Measurements from ENCODE around the gene PLCB4. TPM values are rescaled to one million over a fixed set of nuclear protein-coding genes. Genes with fewer than 3 reads are reported as not detected.

Gene PLCB4
- total RNA-seq, 4 donors from 2014 or later: 3.5 to 30.5 (median 17.5) TPM

DNA sequence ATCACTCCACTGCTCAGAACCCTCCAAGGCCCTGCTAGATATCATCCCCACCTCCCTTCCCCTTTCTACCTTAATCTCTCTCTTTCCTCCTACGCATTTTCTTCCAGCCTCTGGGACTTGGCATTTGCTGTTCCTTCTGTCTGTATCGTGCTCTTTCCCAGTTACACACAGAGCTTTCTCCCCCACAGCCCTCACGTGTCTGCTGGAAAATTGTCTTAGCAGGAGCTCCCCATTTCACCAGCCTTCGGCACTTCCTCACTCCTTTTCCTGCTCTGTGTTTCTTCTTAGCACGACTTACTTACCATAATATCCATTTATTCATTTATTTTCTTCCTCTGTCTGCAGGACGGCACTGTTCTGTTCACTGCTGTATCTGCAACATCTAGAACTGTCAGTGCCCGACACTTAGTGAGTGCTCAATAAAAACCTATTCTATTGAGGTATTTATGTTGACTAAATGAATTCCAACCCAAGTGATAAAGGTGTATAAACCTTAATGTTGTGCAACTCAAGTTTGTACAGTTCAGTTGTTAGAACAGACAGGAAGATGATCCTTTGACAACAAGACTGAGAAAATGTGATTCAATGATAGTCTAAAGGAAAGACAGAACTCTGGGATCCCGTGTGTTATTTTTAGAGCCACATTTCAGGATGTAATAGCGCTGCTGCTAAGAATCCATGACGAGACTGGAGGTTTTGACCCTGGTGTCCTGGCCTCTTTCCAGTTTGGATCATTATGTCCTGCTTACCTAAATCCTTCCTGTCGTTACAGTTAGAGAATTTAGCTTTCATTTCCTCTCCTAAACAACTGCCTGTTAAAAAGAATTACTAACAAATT lies 275.4 kb downstream of the PLCB4 start:
- H3K4me3 ChIP-seq: no peak overlapping the region
- no peaks in the 10 kb centered on the region for H3K9me3 ChIP-seq
- no peaks in the 10 kb centered on the region for H3K4me1 ChIP-seq
- TF ChIP-seq POLR2A (IDR thresholded peaks at IDR 0.05): no peak
- TF ChIP-seq, protein P1, sequence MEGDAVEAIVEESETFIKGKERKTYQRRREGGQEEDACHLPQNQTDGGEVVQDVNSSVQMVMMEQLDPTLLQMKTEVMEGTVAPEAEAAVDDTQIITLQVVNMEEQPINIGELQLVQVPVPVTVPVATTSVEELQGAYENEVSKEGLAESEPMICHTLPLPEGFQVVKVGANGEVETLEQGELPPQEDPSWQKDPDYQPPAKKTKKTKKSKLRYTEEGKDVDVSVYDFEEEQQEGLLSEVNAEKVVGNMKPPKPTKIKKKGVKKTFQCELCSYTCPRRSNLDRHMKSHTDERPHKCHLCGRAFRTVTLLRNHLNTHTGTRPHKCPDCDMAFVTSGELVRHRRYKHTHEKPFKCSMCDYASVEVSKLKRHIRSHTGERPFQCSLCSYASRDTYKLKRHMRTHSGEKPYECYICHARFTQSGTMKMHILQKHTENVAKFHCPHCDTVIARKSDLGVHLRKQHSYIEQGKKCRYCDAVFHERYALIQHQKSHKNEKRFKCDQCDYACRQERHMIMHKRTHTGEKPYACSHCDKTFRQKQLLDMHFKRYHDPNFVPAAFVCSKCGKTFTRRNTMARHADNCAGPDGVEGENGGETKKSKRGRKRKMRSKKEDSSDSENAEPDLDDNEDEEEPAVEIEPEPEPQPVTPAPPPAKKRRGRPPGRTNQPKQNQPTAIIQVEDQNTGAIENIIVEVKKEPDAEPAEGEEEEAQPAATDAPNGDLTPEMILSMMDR (IDR thresholded peaks at IDR 0.05): no peak
- H3K27ac ChIP-seq: no peak overlapping the region
- no peak for DNase-seq
- no peaks in the 10 kb centered on the region for H3K36me3 ChIP-seq
- H3K27me3 ChIP-seq: no peaks in the 10 kb centered on the region

DNA sequence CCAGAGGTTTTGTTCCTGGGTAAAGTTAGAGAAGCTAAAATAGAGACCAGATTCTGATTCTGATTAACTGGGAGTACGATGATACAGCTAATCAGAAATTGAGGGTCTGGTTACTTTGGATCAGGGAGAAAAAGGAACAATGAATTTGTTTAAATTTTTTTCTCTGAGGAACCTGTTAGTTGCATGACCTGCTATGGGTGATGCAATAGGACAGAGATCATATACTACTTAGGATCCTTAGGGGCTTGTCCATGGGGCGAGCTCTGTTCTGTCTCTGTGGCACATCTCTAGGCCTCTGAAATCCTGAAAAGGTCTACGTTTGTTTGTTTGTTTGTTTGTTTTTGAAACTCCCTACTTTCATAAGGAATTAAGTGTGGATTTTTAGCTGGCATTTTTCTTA lies 279.4 kb downstream of the PLCB4 start:
- Histone ChIP-seq H3K4me3 (no peak overlapping the region), H3K4me1 (no peaks in the 10 kb centered on the region), H3K9me3 (no peaks in the 10 kb centered on the region), H3K36me3 (no peaks in the 10 kb centered on the region), H3K27me3 (no peaks in the 10 kb centered on the region), H3K27ac (no peak overlapping the region)
- TF ChIP-seq, protein P1 (IDR thresholded peaks at IDR 0.05): no peak
- no peak for TF ChIP-seq POLR2A (IDR thresholded peaks at IDR 0.05)
- DNase-seq: no peak

DNA sequence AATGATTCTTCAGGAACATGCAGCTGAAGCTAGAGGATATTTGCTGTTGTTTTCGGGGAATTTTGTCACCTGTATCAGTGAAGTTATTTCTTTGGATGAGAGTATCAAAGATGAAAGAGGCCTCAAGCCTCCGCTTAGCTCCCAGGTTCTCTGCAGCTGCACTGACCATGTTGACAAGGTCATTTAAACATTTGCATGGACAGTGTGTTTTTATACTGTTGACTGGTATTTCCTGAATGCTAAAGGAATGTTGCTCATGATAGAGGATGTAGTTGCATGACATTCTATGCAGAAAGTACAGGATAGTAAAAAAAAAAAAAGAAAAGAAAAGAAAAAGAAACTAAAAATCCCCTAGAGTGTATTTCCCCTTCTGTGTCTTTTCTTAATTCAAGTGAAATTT lies 279.9 kb downstream of the PLCB4 start:
- Histone ChIP-seq H3K36me3 (no peaks in the 10 kb centered on the region), H3K4me1 (no peaks in the 10 kb centered on the region), H3K27me3 (no peaks in the 10 kb centered on the region), H3K9me3 (no peaks in the 10 kb centered on the region), H3K27ac (no peak overlapping the region), H3K4me3 (no peak overlapping the region)
- TF ChIP-seq, protein P1 (IDR thresholded peaks at IDR 0.05): no peak
- TF ChIP-seq POLR2A (IDR thresholded peaks at IDR 0.05): no peak
- DNase-seq: no peak

DNA sequence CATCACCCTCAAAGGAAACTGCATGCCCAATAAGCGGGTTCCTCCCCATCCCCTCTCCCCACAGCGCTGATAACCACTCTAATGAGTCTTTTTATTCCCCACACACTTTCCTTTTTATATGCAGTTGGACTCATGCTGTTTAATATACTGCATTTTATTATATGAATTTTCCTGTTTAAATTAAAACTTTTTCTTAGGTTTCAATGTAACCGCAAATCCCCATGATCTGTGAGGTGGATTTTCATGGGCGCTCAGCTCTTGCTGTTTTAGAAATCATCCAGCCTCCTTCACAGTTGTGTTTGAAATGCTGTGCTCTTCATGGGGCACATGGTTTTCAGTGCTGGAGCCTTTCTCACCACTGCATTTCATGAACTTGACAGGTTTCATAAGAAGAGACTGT lies 280.4 kb downstream of the PLCB4 start:
- no peak for DNase-seq
- no peaks in the 10 kb centered on the region for H3K27me3 ChIP-seq
- H3K4me3 ChIP-seq: no peak overlapping the region
- H3K27ac ChIP-seq: no peak overlapping the region
- H3K36me3 ChIP-seq: no peaks in the 10 kb centered on the region
- no peaks in the 10 kb centered on the region for H3K9me3 ChIP-seq
- H3K4me1 ChIP-seq: no peaks in the 10 kb centered on the region
- TF ChIP-seq POLR2A (IDR thresholded peaks at IDR 0.05): no peak
- TF ChIP-seq, protein P1 (IDR thresholded peaks at IDR 0.05): no peak

DNA sequence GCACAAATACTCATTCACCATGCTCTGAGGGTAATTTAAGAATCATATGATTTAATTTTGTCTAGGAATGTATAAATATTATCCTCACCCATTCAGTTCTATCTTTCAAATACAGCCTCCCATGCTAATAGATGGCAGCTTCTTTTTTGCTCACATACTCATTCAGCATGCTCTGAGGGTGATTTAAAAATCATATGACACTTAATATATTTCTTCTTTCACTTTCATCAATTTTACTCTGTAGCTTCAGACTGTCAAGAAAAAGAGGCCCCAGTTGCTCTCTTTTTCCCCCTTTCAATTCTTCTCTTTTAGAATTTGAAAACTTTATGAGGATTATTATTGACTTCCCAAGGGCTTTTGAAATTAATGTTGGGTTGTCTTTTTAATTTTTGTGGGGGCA lies 283.9 kb downstream of the PLCB4 start:
- Histone ChIP-seq H3K36me3 (no peaks in the 10 kb centered on the region), H3K27ac (no peak overlapping the region), H3K4me3 (no peak overlapping the region), H3K9me3 (no peaks in the 10 kb centered on the region), H3K4me1 (no peaks in the 10 kb centered on the region), H3K27me3 (no peaks in the 10 kb centered on the region)
- no peak for DNase-seq
- no peak for TF ChIP-seq POLR2A (IDR thresholded peaks at IDR 0.05)
- TF ChIP-seq, protein P1 (IDR thresholded peaks at IDR 0.05): no peak
